Ascending aorta (tissue), 2 donors: Measurements from ENCODE around the gene CKLF. TPM values are rescaled to one million over a fixed set of nuclear protein-coding genes. Genes with fewer than 3 reads are reported as not detected.
"Not testable (repeated sequence)": the region's sequence is repeated elsewhere in the genome, so short reads cannot be mapped to it uniquely, and the experiment has no call there.

Experiments used
- DNase-seq, 2 donors: peaks; one replicate each; pipeline ENCODE4 v3.0.0-alpha.2; 2019; ENCODE audit warnings: low spot score in 2 of 2
- H3K27ac ChIP-seq, 2 donors: fragments of 200-600 bp; sonication (generic); one replicate each; pipeline ENCODE4 v1.5.1; 2016 to 2017; ENCODE audit warnings: mild to moderate bottlenecking in 1 of 2
- H3K27me3 ChIP-seq: fragments of 200-600 bp; sonication (generic); one replicate; pipeline ENCODE4 v1.5.1; 2017
- H3K36me3 ChIP-seq, 2 donors: fragments of 200-600 bp; sonication (generic); one replicate each; pipeline ENCODE4 v1.5.1; 2016
- H3K4me1 ChIP-seq, 2 donors: fragments of 200-600 bp; sonication (generic); one replicate each; pipeline ENCODE4 v1.5.1; 2016 to 2017; ENCODE audit warnings: mild to moderate bottlenecking in 1 of 2
- H3K4me3 ChIP-seq, 2 donors: fragments of 200-600 bp; sonication (generic); one replicate each; pipeline ENCODE4 v1.5.1; 2016 to 2017; ENCODE audit warnings: mild to moderate bottlenecking in 1 of 2
- H3K9me3 ChIP-seq, 2 donors: fragments of 200-600 bp; sonication (generic); one replicate each; pipeline ENCODE4 v1.5.1; 2016
- CTCF ChIP-seq, 3 experiments: fragments of 200-600 bp in 2 of 3; fragments of 450-650 bp in 1 of 3; sonication (generic) in 2 of 3; IDR thresholded peaks; one replicate each; pipeline ENCODE4 v1.5.1; 2016 to 2019; ENCODE audit warnings: antibody characterized with exemption in 3 of 3, mild to moderate bottlenecking in 1 of 3, moderate library complexity in 1 of 3
- intact Hi-C: fragments of 100-400 bp; cut with DNase I; formaldehyde crosslinking; loops from one replicate; pipeline ENCODE4 v1.15.1; 2023
- total RNA-seq: library from RNA; depleted of rRNA; stranded (reverse); fragments of >200 nt; gene quantifications from one replicate; pipeline ENCODE4 v1.1.0, GENCODE V29; 2016

The CKLF gene
- total RNA-seq, 1 donor from 2014 or later = not detected

GRCh38 chr16:66563574-66564334 lies 11.4 kb downstream of the CKLF start:
- no peak for TF ChIP-seq CTCF (IDR thresholded peaks at IDR 0.05)
- no peaks in the 10 kb centered on the region for H3K9me3 ChIP-seq
- H3K27me3 ChIP-seq = no peaks in the 10 kb centered on the region
- DNase-seq = no peak
- no peaks in the 10 kb centered on the region for H3K4me1 ChIP-seq
- intact Hi-C loops = no loop called here
- no peak overlapping the region for H3K4me3 ChIP-seq
- peaks cover 4 to 31% of the 10 kb centered on the region in 2 donors for H3K36me3 ChIP-seq
- H3K27ac ChIP-seq = no peak overlapping the region

GRCh38 chr16:66566051-66566901 lies 13.9 kb downstream of the CKLF start, which contains the start of gene CMTM1:
TSS of gene CMTM1 (plus strand) at chr16:66566439. CDS start at chr16:66566514, 75 bp downstream.
- Histone ChIP-seq H3K9me3 (no peaks in the 10 kb centered on the region), H3K36me3 (peaks cover 0 to 22% of the 10 kb centered on the region in 2 donors), H3K27me3 (no peaks in the 10 kb centered on the region), H3K4me1 (no peaks in the 10 kb centered on the region), H3K27ac (no peak within 1 kb of the TSS), H3K4me3 (no peak within 1 kb of the TSS)
- no peak for DNase-seq
- intact Hi-C loops = no loop called here
- TF ChIP-seq CTCF (IDR thresholded peaks at IDR 0.05) = no peak

- H3K27me3 ChIP-seq, H3K27ac ChIP-seq, H3K4me3 ChIP-seq, H3K9me3 ChIP-seq, H3K4me1 ChIP-seq, DNase-seq, intact Hi-C loops: not testable (repeated sequence)
- H3K36me3 ChIP-seq = peaks cover 0 to 22% of the 10 kb centered on the region in 2 donors
Measured at GRCh38 chr16:66567270-66567669, 14.9 kb downstream of the CKLF start.

GRCh38 chr16:66568355-66568754 lies 16.0 kb downstream of the CKLF start:
- H3K4me3 ChIP-seq = no peak overlapping the region
- intact Hi-C loops = no loop called here
- H3K9me3 ChIP-seq = no peaks in the 10 kb centered on the region
- TF ChIP-seq CTCF (IDR thresholded peaks at IDR 0.05) = no peak
- H3K27ac ChIP-seq = no peak overlapping the region
- no peaks in the 10 kb centered on the region for H3K4me1 ChIP-seq
- no peaks in the 10 kb centered on the region for H3K27me3 ChIP-seq
- no peak for DNase-seq
- H3K36me3 ChIP-seq = peaks cover 0 to 18% of the 10 kb centered on the region in 2 donors

- H3K4me3 ChIP-seq = no peak overlapping the region
- DNase-seq = no peak
- H3K4me1 ChIP-seq = no peaks in the 10 kb centered on the region
- intact Hi-C loops = no loop called here
- H3K27me3 ChIP-seq = no peaks in the 10 kb centered on the region
- no peak overlapping the region for H3K27ac ChIP-seq
- TF ChIP-seq CTCF (IDR thresholded peaks at IDR 0.05) = no peak
- H3K36me3 ChIP-seq = peaks cover 0 to 18% of the 10 kb centered on the region in 2 donors
- no peaks in the 10 kb centered on the region for H3K9me3 ChIP-seq
Measured at GRCh38 chr16:66569131-66569530, 16.8 kb downstream of the CKLF start.
